ENCODE data around the gene ATP13A3. TPM values are rescaled to one million over a fixed set of nuclear protein-coding genes. Genes with fewer than 3 reads are reported as not detected.

Gene ATP13A3
- total and polyA plus RNA-seq, 12 donors: 17.6 to 111 (median 63.3) TPM

DNA sequence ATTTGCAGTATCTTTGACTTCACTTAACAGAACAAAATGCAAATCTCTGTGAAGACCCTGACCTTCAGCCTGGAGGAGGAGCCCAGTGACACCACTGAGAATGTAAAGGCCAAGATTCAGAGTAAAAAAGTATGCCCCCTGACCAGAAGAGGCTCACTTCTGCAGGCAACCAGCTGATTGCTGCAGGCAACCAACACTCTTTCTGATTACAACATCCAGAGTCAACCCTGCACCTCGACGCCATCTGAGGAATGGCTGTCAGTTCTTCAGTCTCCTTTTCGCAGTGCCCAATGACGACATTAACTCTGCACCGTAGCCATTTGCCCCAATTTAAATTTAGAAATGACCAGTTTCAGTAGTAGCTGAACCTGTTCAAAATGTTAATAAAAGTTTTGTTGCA is 14.9 kb downstream of the ATP13A3 start:
- Histone ChIP-seq H3K36me3 (replicated peaks in 1 of 2) (no peaks in the 10 kb centered on the region), H3K4me1 (replicated peaks in 1 of 2) (peaks cover 7 to 44% of the 10 kb centered on the region in 2 donors), H3K27me3 (no peaks in the 10 kb centered on the region), H3K27ac (peak overlapping the region in 1 of 5 donors; percentile 1), H3K9me3 (replicated peaks in 1 of 3) (no peaks in the 10 kb centered on the region), H3K4me3 (no peak overlapping the region)
- no peak for TF ChIP-seq POLR2A (IDR thresholded peaks at IDR 0.05)
- 28 to 48% (median 37%) methylated on average over 5 of the region's 5 CpGs for WGBS, 4 donors
- peak in 1 of 7 donors; percentile 12 for DNase-seq
- intact Hi-C loops (cut with DNase I): loop anchor here in 1 of 2 donors (5.0 kb wide), 1 partner anchor 125 kb away; no protein-coding TSS in a partner anchor

DNA sequence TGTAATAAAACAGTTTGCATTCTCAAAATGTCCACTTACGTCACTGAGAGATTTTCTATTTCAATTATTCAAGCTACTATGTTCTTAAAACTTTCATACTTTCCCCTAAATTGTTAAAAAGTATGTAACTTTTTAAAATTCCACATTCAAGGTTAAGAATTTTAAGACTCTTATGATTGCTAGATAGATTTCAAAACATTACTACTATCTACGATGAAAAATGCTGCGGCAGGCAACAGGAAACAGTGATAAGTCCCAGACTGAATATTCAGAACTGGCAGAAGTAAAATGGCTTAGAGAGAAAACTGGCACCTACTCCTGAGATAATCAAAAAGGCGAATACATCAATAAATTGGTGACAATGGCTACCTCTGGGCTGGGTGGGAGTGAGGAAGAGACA is 16.2 kb downstream of the ATP13A3 start:
- no peak for TF ChIP-seq POLR2A (IDR thresholded peaks at IDR 0.05)
- TF ChIP-seq, protein P1, sequence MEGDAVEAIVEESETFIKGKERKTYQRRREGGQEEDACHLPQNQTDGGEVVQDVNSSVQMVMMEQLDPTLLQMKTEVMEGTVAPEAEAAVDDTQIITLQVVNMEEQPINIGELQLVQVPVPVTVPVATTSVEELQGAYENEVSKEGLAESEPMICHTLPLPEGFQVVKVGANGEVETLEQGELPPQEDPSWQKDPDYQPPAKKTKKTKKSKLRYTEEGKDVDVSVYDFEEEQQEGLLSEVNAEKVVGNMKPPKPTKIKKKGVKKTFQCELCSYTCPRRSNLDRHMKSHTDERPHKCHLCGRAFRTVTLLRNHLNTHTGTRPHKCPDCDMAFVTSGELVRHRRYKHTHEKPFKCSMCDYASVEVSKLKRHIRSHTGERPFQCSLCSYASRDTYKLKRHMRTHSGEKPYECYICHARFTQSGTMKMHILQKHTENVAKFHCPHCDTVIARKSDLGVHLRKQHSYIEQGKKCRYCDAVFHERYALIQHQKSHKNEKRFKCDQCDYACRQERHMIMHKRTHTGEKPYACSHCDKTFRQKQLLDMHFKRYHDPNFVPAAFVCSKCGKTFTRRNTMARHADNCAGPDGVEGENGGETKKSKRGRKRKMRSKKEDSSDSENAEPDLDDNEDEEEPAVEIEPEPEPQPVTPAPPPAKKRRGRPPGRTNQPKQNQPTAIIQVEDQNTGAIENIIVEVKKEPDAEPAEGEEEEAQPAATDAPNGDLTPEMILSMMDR (IDR thresholded peaks at IDR 0.05): no peak
- Histone ChIP-seq H3K36me3 (replicated peaks in 1 of 2) (no peaks in the 10 kb centered on the region), H3K9me3 (replicated peaks in 1 of 3) (no peaks in the 10 kb centered on the region), H3K4me3 (no peak overlapping the region), H3K4me1 (replicated peaks in 1 of 2) (peaks cover 7 to 42% of the 10 kb centered on the region in 2 donors), H3K27ac (peak overlapping the region in 3 of 5 donors; percentile 2 to 48 (median 35)), H3K27me3 (no peaks in the 10 kb centered on the region)
- WGBS, 4 donors: 36 to 48% (median 41%) methylated on average over 4 of the region's 4 CpGs
- intact Hi-C loops (cut with DNase I): loop anchor here in 1 of 2 donors (5.0 kb wide), 1 partner anchor 127 kb away; no protein-coding TSS in a partner anchor
- DNase-seq: peak in 1 of 7 donors; percentile 20

DNA sequence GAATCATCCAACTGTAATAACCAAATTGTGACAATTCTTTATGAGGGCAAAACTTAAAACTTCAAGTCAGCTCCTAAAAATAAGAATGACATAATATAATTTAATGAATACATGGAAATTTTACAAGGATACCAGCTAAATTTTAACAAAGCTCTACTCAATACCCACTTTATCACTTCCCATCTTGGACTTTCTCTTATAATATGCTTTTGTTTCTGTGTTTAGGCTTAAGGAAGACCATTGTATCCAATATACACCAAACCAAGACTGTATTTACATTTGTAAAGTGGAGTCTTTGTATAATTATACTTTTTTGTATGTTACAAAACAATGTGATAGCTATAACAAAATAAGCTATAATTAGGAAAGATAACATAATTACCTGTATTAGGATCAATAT is 16.8 kb downstream of the ATP13A3 start:
- H3K4me1 ChIP-seq (replicated peaks in 1 of 2): peaks cover 7 to 38% of the 10 kb centered on the region in 2 donors
- intact Hi-C loops (cut with DNase I): loop anchor here in 1 of 2 donors (5.0 kb wide), 1 partner anchor 127 kb away; no protein-coding TSS in a partner anchor

DNA sequence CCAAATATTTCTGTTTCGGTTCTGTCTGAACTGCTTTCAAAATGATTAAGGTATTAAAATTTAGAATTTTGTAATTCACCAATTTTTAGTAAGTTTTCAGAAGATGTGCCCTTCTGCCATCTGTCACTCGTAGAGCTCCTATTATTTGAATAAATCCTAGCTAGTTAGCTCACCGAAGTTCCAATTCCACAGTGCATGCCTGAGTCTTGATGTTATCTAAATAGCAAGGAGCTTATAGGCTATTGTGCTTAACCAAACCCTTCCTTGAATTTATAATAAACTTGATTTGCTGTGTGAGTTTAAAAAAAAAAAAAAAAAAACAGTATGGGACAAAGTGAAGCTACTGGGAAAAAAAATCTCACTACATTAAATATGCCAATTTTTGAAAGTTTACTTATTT is 18.7 kb downstream of the ATP13A3 start:
- Histone ChIP-seq H3K27ac (no peak overlapping the region), H3K36me3 (replicated peaks in 1 of 2) (no peaks in the 10 kb centered on the region), H3K9me3 (replicated peaks in 1 of 3) (no peaks in the 10 kb centered on the region), H3K4me3 (no peak overlapping the region), H3K4me1 (replicated peaks in 1 of 2) (peaks cover 7 to 38% of the 10 kb centered on the region in 2 donors), H3K27me3 (no peaks in the 10 kb centered on the region)
- DNase-seq: no peak
- 84 to 93% (median 89%) methylated on average over 3 of the region's 3 CpGs for WGBS, 4 donors
- no peak for TF ChIP-seq POLR2A (IDR thresholded peaks at IDR 0.05)
- TF ChIP-seq, protein P1 (IDR thresholded peaks at IDR 0.05): no peak
- intact Hi-C loops (cut with DNase I): no loop called here

More for the DNA sequence above, 16.8 kb downstream of the ATP13A3 start:
- DNase-seq: no peak
- no peaks in the 10 kb centered on the region for H3K9me3 ChIP-seq (replicated peaks in 1 of 3)
- no peak overlapping the region for H3K4me3 ChIP-seq
- TF ChIP-seq, protein P1 (IDR thresholded peaks at IDR 0.05): no peak
- no peak for TF ChIP-seq POLR2A (IDR thresholded peaks at IDR 0.05)
- no peak overlapping the region for H3K27ac ChIP-seq
- no peaks in the 10 kb centered on the region for H3K27me3 ChIP-seq
- no peaks in the 10 kb centered on the region for H3K36me3 ChIP-seq (replicated peaks in 1 of 2)

DNA sequence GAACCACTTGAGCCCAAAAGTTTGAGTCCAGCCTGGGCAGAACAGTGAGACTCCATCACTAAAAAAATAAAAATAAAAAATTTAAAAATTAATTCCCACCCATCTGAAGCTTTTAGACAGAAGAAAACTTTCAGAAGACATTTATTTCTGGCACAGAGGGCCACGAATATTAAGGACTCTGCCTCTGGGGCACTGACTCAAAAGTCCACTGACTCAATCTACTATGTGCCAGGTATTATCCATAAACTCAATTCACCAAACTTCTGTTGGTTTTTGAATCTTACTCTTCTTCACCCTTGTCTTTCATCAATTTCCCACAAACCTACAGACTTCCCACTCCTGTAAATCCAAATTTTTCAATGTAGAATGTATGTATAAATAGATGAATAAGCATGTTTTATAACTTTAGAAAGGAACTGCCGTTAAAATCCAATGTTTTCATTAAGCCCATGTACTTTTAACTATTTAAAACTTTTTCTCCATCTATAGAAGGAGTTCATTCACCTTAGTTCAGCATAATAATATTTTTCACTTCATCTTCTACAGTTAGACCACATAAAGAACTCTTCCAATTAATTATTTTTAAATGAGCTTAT is 19.9 kb downstream of the ATP13A3 start:
- no peak overlapping the region for H3K27ac ChIP-seq
- 64 to 78% (median 75%) methylated on average over 2 of the region's 2 CpGs for WGBS, 4 donors
- no peaks in the 10 kb centered on the region for H3K9me3 ChIP-seq (replicated peaks in 1 of 3)
- no peak overlapping the region for H3K4me3 ChIP-seq
- H3K4me1 ChIP-seq (replicated peaks in 1 of 2): peaks cover 6 to 34% of the 10 kb centered on the region in 2 donors
- TF ChIP-seq, protein P1 (IDR thresholded peaks at IDR 0.05): no peak
- TF ChIP-seq POLR2A (IDR thresholded peaks at IDR 0.05): no peak
- DNase-seq: no peak
- H3K27me3 ChIP-seq: no peaks in the 10 kb centered on the region
- intact Hi-C loops (cut with DNase I): no loop called here
- H3K36me3 ChIP-seq (replicated peaks in 1 of 2): no peaks in the 10 kb centered on the region
